BE2C (cell line): ENCODE data around the gene CTCFL.

Experiments used
- DNase-seq: peaks from one replicate; pipeline ENCODE4 v3.0.0-alpha.2; 2020
- H3K27me3 ChIP-seq: fragments of 250-450 bp; sonication (Bioruptor Pico); 2 replicates; pipeline ENCODE4 v1.5.1; 2020; ENCODE audit warnings: mild to moderate bottlenecking
- H3K36me3 ChIP-seq: fragments of 250-450 bp; sonication (Bioruptor Pico); 2 replicates; pipeline ENCODE4 v1.5.1; 2020; ENCODE audit warnings: mild to moderate bottlenecking
- H3K4me1 ChIP-seq: fragments of 250-450 bp; sonication (Bioruptor Pico); 2 replicates; pipeline ENCODE4 v1.5.1; 2020
- H3K4me3 ChIP-seq: 2 replicates; pipeline ENCODE4 v1.5.1; 2011; ENCODE audit warnings: low read depth, low read length
- H3K9me3 ChIP-seq: fragments of 250-450 bp; sonication (Bioruptor Pico); 2 replicates; pipeline ENCODE4 v1.5.1; 2020
- CTCF ChIP-seq: IDR thresholded peaks from 2 replicates; pipeline ENCODE4 v1.5.1; 2012; ENCODE audit warnings: mild to moderate bottlenecking, low read depth, low read length

Gene CTCFL

GRCh38 chr20:57535297-57535696, 10.4 kb upstream of the CTCFL start:
- no peak for DNase-seq
- H3K4me3 ChIP-seq: no peak overlapping the region
- H3K9me3 ChIP-seq: no peaks in the 10 kb centered on the region; the same call in 1 of the 2 replicates
- H3K36me3 ChIP-seq: no peaks in the 10 kb centered on the region
- 0 out of 2 replicates have a peak, but pooled peaks cover 6% of the 10 kb centered on the region for H3K27me3 ChIP-seq
- no peaks in the 10 kb centered on the region for H3K4me1 ChIP-seq
- TF ChIP-seq CTCF: no peak

GRCh38 chr20:57532104-57532503, 7.2 kb upstream of the CTCFL start:
- Histone ChIP-seq H3K27me3 (peaks cover 13% of the 10 kb centered on the region; the same call in 1 of the 2 replicates), H3K4me1 (no peaks in the 10 kb centered on the region), H3K4me3 (no peak overlapping the region), H3K9me3 (no peaks in the 10 kb centered on the region; the same call in 1 of the 2 replicates), H3K36me3 (no peaks in the 10 kb centered on the region)
- DNase-seq: no peak
- no peak for TF ChIP-seq CTCF

GRCh38 chr20:57530327-57530981, 5.5 kb upstream of the CTCFL start:
- H3K27me3 ChIP-seq: peaks cover 10% of the 10 kb centered on the region; the same call in 1 of the 2 replicates
- no peak overlapping the region for H3K4me3 ChIP-seq

GRCh38 chr20:57529810-57530209, 4.9 kb upstream of the CTCFL start:
- Histone ChIP-seq H3K27me3 (peaks cover 6% of the 10 kb centered on the region; the same call in 1 of the 2 replicates), H3K4me1 (no peaks in the 10 kb centered on the region), H3K4me3 (no peak overlapping the region), H3K9me3 (no peaks in the 10 kb centered on the region), H3K36me3 (no peaks in the 10 kb centered on the region)
- TF ChIP-seq CTCF: no peak
- no peak for DNase-seq

More at GRCh38 chr20:57530327-57530981, 5.5 kb upstream of the CTCFL start:
- DNase-seq: no peak
- H3K36me3 ChIP-seq: no peaks in the 10 kb centered on the region
- H3K4me1 ChIP-seq: no peaks in the 10 kb centered on the region
- no peaks in the 10 kb centered on the region for H3K9me3 ChIP-seq
- no peak for TF ChIP-seq CTCF

DNA sequence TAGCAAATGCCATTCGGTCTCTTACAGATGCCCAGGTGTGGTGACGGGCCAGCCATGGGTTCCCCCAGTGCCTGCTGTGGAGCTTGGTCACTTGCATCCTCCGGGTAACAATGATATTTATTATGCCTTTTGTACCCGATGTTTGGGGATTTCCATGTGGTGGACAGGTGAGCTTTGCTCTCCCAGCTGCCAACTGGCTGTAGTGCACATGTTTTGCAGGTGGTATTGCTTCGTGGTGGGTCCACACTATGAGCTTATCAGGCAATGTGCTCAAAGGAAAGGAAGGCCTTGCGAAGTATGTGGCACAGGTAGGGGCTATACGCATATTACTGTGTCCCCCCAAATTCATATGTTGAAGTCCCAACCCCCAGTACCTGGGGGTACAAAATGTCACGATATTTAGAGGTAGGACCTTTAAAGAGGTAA, 4.2 kb upstream of the CTCFL start:
- TF ChIP-seq CTCF: no peak
- no peak overlapping the region for H3K4me3 ChIP-seq

DNA sequence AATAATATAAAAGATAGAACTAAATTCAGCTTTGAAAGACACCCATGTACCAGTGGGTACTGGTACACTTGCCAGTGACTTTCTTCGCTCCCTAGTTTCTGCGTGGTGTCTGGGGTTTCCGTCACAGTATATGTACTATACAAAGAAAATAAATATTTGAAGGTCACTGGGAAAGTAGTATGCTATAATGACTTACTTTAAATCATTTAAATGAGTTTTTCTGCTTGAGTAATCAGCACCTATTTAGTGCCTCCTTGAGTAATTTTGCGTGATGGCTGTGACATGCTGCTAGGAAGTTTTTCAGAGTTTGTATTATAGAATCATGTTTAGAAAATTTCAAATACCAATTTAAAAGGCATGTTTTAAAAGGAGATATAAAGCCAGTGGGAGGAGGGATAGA, 3.2 kb upstream of the CTCFL start:
- peaks cover 6% of the 10 kb centered on the region; the same call in 1 of the 2 replicates for H3K27me3 ChIP-seq
- no peaks in the 10 kb centered on the region for H3K4me1 ChIP-seq

More for the DNA sequence above, 4.2 kb upstream of the CTCFL start:
- Histone ChIP-seq H3K4me1 (no peaks in the 10 kb centered on the region), H3K27me3 (peaks cover 6% of the 10 kb centered on the region; the same call in 1 of the 2 replicates), H3K9me3 (no peaks in the 10 kb centered on the region), H3K36me3 (no peaks in the 10 kb centered on the region)
- DNase-seq: no peak

More for the DNA sequence above, 3.2 kb upstream of the CTCFL start:
- DNase-seq: no peak
- TF ChIP-seq CTCF: no peak
- Histone ChIP-seq H3K4me3 (no peak overlapping the region), H3K9me3 (no peaks in the 10 kb centered on the region), H3K36me3 (no peaks in the 10 kb centered on the region)
